Common myeloid progenitor, CD34-positive (primary cell): ENCODE data around the gene ATP2B1.

Experiments used
- CTCF ChIA-PET: fragments of 350-600 bp; sonication (Branson Sonifier 250); formaldehyde crosslinking; loops from one replicate; lab custom pipeline; 2021; ENCODE audit warnings: antibody characterized with exemption; lab: Charles Lee
- POLR2A ChIA-PET: fragments of 350-600 bp; sonication (Branson Sonifier 250); formaldehyde crosslinking; loops from one replicate; lab custom pipeline; 2021; ENCODE audit warnings: antibody characterized with exemption; lab: Charles Lee
- DNase-seq, 3 donors: peaks; one replicate each; pipeline versions ENCODE4 v3.0.0 to v3.0.0-alpha.2; 2013
- H3K27ac ChIP-seq, 2 experiments: 1 replicate in 1 of 2; 2 replicates in 1 of 2; pipeline ENCODE4 v1.7.0; 2013; ENCODE audit warnings: inconsistent platforms in 2 of 2, low read length in 2 of 2, mild to moderate bottlenecking in 2 of 2, low read depth in 1 of 2, moderate library complexity in 1 of 2; ENCODE audit not compliant: severe bottlenecking in 2 of 2, insufficient read depth in 1 of 2, poor library complexity in 1 of 2
- H3K27me3 ChIP-seq, 5 experiments: replicated peaks in 2 of 5; 1 replicate in 3 of 5; 2 replicates in 2 of 5; pipeline versions ENCODE4 v1.6.1 to v1.7.0; 2013; ENCODE audit warnings: low read length in 4 of 5, mild to moderate bottlenecking in 2 of 5, moderate library complexity in 2 of 5, inconsistent platforms in 1 of 5; ENCODE audit not compliant: insufficient read depth in 5 of 5, control insufficient read depth in 4 of 5
- H3K36me3 ChIP-seq, 4 experiments: 1 replicate in 2 of 4; 2 replicates in 2 of 4; pipeline versions ENCODE4 v1.6.1 to v1.7.0; 2013; ENCODE audit warnings: low read length in 3 of 4, control low read depth in 1 of 4, mild to moderate bottlenecking in 1 of 4; ENCODE audit not compliant: control insufficient read depth in 4 of 4, insufficient read depth in 4 of 4
- H3K4me1 ChIP-seq, 4 experiments: 1 replicate in 3 of 4; 2 replicates in 1 of 4; pipeline versions ENCODE4 v1.6.1 to v1.7.1; 2013; ENCODE audit warnings: low read length in 3 of 4, mild to moderate bottlenecking in 3 of 4, control low read depth in 1 of 4, inconsistent platforms in 1 of 4, moderate library complexity in 1 of 4; ENCODE audit not compliant: control insufficient read depth in 4 of 4, insufficient read depth in 4 of 4; ENCODE audit errors: control extremely low read depth in 1 of 4
- H3K4me3 ChIP-seq, 7 experiments: 1 replicate in 4 of 7; 2 replicates in 3 of 7; pipeline versions ENCODE4 v1.5.1 to v1.7.0; 2013; ENCODE audit warnings: mild to moderate bottlenecking in 7 of 7, low read length in 6 of 7, moderate library complexity in 6 of 7, inconsistent platforms in 2 of 7, low read depth in 2 of 7, control low read depth in 1 of 7; ENCODE audit not compliant: insufficient read depth in 4 of 7, control insufficient read depth in 1 of 7; ENCODE audit errors: extremely low read depth in 1 of 7
- H3K9me3 ChIP-seq, 5 experiments: 1 replicate in 4 of 5; 2 replicates in 1 of 5; pipeline versions ENCODE4 v1.6.1 to v1.7.1; 2013; ENCODE audit warnings: low read length in 4 of 5, mild to moderate bottlenecking in 2 of 5, inconsistent platforms in 1 of 5, low read depth in 1 of 5, moderate library complexity in 1 of 5; ENCODE audit not compliant: control insufficient read depth in 4 of 5, insufficient read depth in 2 of 5; ENCODE audit errors: control extremely low read depth in 1 of 5
- WGBS: methylation state at CpG from one replicate; pipeline ENCODE4 v1.1.5; 2013; ENCODE audit not compliant: insufficient coverage; 5-methylcytosine and 5-hydroxymethylcytosine counted together

Gene ATP2B1

GRCh38 chr12:89651192-89651591 lies 57.4 kb downstream of the ATP2B1 start:
- no peak overlapping the region for H3K27ac ChIP-seq
- POLR2A ChIA-PET: no interaction called here
- peaks cover 9 to 59% (median 14%) of the 10 kb centered on the region in 4 experiments for H3K36me3 ChIP-seq
- WGBS: 100% methylated on average over 3 of the region's 4 CpGs
- no peaks in the 10 kb centered on the region for H3K4me1 ChIP-seq
- peaks cover 0 to 11% (median 0%) of the 10 kb centered on the region in 5 experiments for H3K9me3 ChIP-seq
- CTCF ChIA-PET: no interaction called here
- H3K27me3 ChIP-seq: no peaks in the 10 kb centered on the region
- H3K4me3 ChIP-seq: no peak overlapping the region
- DNase-seq: no peak

- WGBS: 100% methylated on average over 2 of the region's 2 CpGs
- Histone ChIP-seq H3K36me3 (peaks cover 5 to 55% (median 12%) of the 10 kb centered on the region in 4 experiments), H3K27ac (no peak overlapping the region), H3K4me3 (no peak overlapping the region), H3K4me1 (no peaks in the 10 kb centered on the region), H3K9me3 (peaks cover 0 to 11% (median 0%) of the 10 kb centered on the region in 5 experiments), H3K27me3 (no peaks in the 10 kb centered on the region)
- ChIA-PET CTCF (no interaction called here), POLR2A (no interaction called here)
- DNase-seq: no peak
Observed at GRCh38 chr12:89650239-89650638, 58.4 kb downstream of the ATP2B1 start.

GRCh38 chr12:89649820-89650219 lies 58.8 kb downstream of the ATP2B1 start:
- no peak for DNase-seq
- Histone ChIP-seq H3K27ac (no peak overlapping the region), H3K27me3 (no peaks in the 10 kb centered on the region), H3K9me3 (peaks cover 0 to 11% (median 0%) of the 10 kb centered on the region in 5 experiments), H3K4me3 (no peak overlapping the region), H3K4me1 (no peaks in the 10 kb centered on the region), H3K36me3 (peaks cover 5 to 52% (median 12%) of the 10 kb centered on the region in 4 experiments)
- no CpG with 5 or more reads among the region's 3 CpGs for WGBS
- POLR2A ChIA-PET: no interaction called here
- CTCF ChIA-PET: no interaction called here

GRCh38 chr12:89649139-89649538 lies 59.5 kb downstream of the ATP2B1 start:
- no peak for DNase-seq
- 100% methylated on average over 1 of the region's 2 CpGs for WGBS
- no peak overlapping the region for H3K4me3 ChIP-seq
- CTCF ChIA-PET: no interaction called here
- H3K4me1 ChIP-seq: no peaks in the 10 kb centered on the region
- peaks cover 0 to 11% (median 0%) of the 10 kb centered on the region in 5 experiments for H3K9me3 ChIP-seq
- H3K27ac ChIP-seq: no peak overlapping the region
- POLR2A ChIA-PET: interaction anchor here (0.5 kb wide), 1 partner anchor 32 kb away, joined by 3 read pairs; no protein-coding TSS in a partner anchor
- H3K36me3 ChIP-seq: peaks cover 5 to 52% (median 14%) of the 10 kb centered on the region in 4 experiments
- no peaks in the 10 kb centered on the region for H3K27me3 ChIP-seq

- Histone ChIP-seq H3K27me3 (no peaks in the 10 kb centered on the region), H3K4me1 (no peaks in the 10 kb centered on the region), H3K36me3 (peaks cover 5 to 45% (median 15%) of the 10 kb centered on the region in 4 experiments), H3K27ac (no peak overlapping the region), H3K4me3 (no peak overlapping the region), H3K9me3 (peaks cover 0 to 11% (median 0%) of the 10 kb centered on the region in 5 experiments)
- ChIA-PET CTCF (interaction anchor here (0.5 kb wide), 1 partner anchor 287 kb away, joined by 4 read pairs; no protein-coding TSS in a partner anchor), POLR2A (no interaction called here)
- 84% methylated on average over 3 of the region's 4 CpGs for WGBS
- DNase-seq: no peak
Observed at GRCh38 chr12:89648211-89648930, 60.3 kb downstream of the ATP2B1 start.

- Histone ChIP-seq H3K27ac (no peak overlapping the region), H3K27me3 (no peaks in the 10 kb centered on the region), H3K9me3 (peaks cover 0 to 7% (median 0%) of the 10 kb centered on the region in 5 experiments), H3K36me3 (peaks cover 14 to 41% (median 14%) of the 10 kb centered on the region in 4 experiments), H3K4me1 (no peaks in the 10 kb centered on the region), H3K4me3 (no peak overlapping the region)
- ChIA-PET CTCF (no interaction called here), POLR2A (no interaction called here)
- no peak for DNase-seq
- WGBS: no CpG with 5 or more reads among the region's 1 CpG
Observed at GRCh38 chr12:89645434-89645833, 63.2 kb downstream of the ATP2B1 start.

- POLR2A ChIA-PET: no interaction called here
- Histone ChIP-seq H3K4me1 (no peaks in the 10 kb centered on the region), H3K4me3 (no peak overlapping the region), H3K36me3 (peaks cover 12 to 24% (median 12%) of the 10 kb centered on the region in 4 experiments), H3K27me3 (no peaks in the 10 kb centered on the region), H3K9me3 (no peaks in the 10 kb centered on the region), H3K27ac (no peak overlapping the region)
- no CpG with 5 or more reads among the region's 5 CpGs for WGBS
- CTCF ChIA-PET: no interaction called here
- DNase-seq: no peak
Observed at GRCh38 chr12:89642959-89643358, 65.7 kb downstream of the ATP2B1 start.
